HL-60/S4 treated with retinoic acid at 250 ng/mL for 4 days and 3 days (cell line): ENCODE results near the gene UGGT2.
"Not testable (repeated sequence)": the region's sequence is repeated elsewhere in the genome, so short reads cannot be mapped to it uniquely, and the experiment has no call there.

Experiments
- in situ Hi-C: fragments of 300-500 bp; cut with MboI; formaldehyde crosslinking; loops from 2 replicates; pipeline ENCODE4 v1.7.0; 2022; ENCODE audit warnings: low sequenced_read_pairs

The UGGT2 gene

DNA sequence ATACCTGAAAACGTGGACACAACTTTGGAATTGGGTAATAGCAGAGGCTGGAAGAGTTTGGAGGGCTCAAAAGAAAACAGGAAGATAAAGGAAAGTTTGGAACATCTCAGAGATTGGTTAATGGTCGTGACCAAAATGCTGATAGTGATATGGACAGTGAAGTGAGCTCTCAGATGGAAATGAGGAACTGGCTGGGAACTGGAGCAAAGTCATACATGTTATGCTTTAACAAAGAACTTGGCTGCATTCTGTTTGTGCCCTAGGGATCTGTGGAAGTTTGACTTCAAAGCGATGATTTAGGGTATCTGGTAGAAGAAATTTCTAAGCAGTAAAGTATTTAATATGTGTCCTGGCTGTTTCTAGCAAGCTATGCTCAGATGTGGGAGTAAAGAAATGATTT is 240.1 kb downstream of the UGGT2 start:
- in situ Hi-C loops, result no loop called here

DNA sequence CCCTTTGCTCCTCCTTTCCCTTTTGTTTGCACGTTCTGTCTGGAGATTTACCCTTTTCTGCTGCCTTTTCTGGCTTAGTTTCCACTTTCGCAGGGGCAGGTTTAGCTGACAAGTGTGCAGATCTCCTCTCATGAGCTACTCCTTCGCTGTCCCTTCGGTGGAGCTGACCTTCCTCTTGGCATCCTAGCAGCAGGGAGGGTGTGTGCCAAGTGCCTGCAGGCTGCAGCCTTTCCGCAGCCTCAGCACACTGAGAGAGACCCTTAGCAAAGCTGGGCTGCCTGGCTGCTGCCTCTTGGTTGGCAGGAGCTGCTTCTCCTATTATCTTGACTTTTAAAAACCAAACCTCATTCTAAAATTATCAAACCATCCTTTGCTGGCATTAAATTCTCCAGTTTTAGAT is 243.8 kb downstream of the UGGT2 start:
- in situ Hi-C loops, result no loop called here

DNA sequence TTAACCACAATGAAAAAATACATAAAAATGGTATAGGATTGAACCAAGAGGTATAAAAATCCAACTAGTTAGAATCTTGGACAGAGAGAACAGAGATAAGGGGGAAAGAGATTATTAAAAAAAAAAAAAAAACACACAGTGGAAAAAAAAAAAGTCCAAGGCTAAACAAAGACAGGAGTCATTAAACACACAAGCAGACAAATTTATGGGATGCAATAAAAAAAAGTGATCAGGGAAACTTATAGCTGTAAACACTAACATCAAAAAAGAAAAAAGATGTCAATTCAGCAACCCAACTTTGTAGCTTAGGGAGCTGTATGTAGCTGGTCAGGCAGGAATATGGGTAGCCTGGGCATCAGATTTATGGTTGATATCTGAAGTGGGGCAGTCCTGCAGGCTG is 247.3 kb downstream of the UGGT2 start:
- in situ Hi-C loops, result no loop called here

DNA sequence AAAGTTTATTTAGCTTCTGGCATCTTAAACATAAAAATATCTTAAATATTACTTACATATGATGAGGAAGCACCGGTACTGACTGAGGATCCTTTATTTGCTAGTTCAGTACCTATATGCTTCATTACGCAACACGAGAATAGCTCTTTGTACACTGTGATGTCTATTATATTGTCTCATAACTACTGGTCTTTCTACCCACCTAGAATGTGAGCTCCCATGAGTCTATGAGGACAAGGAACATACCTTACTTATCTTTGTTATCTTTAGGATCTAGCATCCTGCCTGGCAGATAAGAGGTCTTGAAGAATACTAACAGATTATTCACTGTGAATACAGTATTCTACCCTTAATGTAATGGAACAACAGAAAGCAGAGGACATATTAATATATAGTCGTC is 251.4 kb downstream of the UGGT2 start:
- in situ Hi-C loops, result no loop called here

DNA sequence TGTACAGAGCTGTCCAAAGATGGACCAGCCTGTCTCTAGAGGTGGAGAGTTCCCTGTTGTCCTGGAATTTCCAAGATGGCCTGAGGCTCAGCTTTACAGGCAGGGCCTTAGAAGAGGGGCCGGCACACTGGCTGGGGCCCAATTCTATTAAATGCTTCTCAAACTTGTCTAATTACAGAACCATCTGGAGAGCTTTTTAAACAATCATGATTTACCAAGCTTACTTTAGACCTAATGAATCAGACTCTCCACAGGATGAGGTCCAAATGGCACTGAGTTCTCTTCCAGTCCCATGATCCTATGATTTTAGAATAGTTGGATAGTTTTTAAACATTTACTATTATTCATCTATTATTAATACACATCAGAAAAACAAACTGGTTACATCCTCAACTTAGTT is 252.8 kb downstream of the UGGT2 start:
- in situ Hi-C loops, result no loop called here

DNA sequence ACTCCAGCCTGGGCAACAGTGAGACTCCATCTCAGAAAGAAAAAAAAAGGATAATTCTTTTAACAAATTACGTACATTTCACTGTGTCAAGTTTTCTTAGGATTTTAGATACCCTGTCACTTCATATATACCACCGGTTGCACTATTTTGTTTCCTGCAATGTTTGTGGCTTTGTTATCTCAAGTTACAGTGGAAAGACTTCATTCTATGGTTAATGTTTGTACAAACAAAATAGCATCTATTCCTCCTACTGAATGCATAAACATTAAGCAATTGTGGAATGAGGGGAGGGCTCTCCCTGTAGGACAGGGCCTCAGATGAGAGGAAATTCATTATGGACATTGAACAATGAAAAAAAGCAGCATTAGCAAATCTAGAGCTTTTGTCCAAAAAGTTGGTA is 256.2 kb downstream of the UGGT2 start:
- in situ Hi-C loops, result no loop called here

DNA sequence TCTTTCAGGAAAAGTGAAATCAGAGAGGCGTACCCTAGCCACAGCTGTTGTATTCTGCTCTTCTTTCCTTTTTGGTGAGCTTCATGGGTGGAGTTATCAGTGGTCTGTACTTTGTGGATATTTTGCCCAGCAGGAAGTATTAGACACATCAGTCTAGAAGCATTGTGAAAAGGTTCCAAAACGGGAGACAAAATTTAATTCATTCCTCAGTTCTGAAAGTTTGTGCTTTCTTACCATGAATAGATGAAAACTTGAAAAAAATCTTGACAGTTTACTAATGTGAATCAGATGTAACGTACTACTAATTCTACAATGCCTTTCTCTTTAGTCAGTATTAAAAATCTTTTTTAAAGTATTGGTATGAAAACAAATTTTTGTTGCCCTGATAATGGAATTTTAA is 259.4 kb downstream of the UGGT2 start:
- in situ Hi-C loops, result no loop called here

DNA sequence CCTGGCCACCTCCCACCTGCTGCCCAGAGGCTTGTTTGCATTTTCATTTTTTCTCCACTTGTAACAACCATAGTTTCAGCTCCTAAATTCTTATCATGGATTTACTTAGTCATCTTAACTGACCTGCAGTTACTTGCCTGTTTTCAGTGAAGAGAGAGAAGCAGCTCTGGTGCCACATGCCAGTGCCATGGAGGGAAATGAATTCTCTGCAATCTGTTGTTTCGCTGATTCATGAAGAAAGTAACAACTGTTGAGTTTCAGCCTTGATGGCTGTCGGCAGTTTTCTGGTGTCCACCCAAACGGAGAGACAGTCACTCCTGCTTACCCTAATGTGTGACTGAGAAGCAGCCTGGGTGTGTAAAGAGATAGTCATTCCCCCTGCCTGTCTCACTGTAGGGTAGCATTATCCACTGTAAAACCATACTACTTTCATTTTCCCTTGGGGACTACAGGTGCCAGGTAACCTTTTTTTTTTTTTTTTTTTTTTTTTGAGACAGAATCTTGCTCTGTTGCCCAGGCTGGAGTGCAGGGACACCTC is 260.1 kb downstream of the UGGT2 start:
- in situ Hi-C loops, result no loop called here

DNA sequence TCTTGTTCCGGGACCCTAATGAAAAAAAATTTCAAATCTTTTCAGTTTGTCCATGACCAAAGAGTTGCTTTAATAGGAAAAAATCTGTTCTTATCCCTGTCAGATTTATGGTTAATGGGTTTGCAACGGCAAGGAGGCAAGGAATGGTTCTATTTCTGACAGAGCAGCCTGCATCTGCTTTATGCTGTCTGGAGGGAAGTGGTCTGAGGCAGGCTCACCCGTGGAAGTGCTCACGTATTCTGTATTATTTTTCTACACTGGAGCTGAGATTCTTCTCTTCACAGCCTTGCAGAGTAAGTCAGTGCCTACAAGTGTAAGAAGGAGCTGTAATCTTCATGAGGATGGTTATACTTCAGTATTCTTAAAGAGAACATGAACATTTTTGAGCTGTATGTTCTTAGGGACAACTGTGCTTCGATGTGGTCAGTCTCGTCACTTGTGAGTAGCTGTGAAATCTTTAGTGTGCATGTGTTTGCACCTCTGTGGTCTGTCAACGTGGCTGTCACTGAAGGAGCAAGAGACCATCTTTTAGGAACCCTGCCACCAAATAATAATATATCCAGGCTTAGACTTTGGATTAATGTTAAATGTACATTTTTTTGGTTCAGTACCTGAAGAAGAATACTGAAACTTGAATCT is 262.0 kb downstream of the UGGT2 start:
- in situ Hi-C loops, result no loop called here

DNA sequence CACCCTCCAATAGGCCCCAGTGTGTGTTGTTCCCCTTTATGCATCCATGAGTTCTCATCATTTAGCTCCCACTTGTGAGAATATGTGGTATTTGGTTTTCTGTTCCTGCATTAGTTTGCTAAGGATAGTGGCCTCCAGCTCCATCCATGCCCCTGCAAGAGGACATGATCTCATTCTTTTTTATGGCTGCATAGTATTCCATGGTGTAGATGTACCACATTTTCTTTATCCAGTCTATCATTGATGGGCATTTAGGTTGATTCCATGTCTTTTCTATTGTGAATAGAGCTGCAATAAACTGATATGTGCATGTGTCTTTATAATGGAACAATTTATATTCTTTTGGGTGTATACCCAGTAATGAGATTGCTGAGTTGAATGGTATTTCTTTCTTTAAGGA is 263.9 kb downstream of the UGGT2 start:
- in situ Hi-C loops, result not testable (repeated sequence)

DNA sequence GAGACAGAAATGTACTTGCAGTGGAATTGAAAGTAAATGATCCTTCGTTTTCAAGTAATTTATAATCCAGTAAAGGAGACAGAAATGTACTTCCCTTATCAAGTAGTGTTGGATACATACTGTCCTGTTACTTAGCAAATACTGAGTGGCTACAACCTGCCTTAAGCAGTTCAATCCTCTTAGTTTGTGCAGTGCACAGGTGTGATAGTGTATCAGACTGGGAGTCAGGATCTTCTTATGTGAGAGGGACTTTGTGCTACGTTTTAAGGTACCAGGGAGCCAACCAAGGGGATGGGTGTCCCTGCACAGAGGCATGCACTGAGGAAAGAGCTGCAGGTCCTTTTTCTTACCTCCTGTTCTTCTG is 265.1 kb downstream of the UGGT2 start:
- in situ Hi-C loops, result no loop called here

DNA sequence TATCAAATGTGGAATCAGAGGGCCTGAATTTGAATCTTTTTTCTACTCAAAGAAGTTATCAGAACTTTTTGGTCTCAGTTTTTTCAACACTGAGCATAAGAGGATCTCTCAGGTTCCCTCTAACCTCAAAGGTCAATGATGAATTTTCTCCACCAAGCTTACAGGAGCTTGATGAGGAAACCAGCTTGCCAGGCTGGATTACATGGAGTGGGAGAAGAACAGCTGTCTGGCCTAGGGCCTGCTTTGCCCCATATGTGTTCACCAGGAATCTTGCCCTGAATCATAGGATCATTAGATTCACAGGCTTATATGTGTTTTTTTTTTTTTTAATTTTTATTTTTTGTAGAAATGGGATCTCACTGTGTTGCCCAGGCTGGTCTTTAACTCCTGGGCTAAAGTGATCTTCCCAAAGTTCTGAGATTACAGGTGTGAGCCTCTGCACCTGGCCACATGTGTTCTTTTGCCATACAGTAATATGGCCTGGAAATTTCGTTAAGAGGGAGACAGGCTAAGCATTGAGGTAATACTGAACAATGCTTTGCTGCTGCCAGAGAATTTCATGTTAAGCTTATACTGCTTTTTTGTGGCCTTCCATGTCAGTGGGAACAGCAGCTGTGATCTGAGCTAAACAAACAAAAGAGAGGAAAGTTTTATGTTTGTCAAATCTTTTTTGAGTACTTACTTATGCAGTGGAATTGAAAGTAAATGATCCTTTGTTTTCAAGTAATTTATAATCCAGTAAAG is 265.7 kb downstream of the UGGT2 start:
- in situ Hi-C loops, result no loop called here

DNA sequence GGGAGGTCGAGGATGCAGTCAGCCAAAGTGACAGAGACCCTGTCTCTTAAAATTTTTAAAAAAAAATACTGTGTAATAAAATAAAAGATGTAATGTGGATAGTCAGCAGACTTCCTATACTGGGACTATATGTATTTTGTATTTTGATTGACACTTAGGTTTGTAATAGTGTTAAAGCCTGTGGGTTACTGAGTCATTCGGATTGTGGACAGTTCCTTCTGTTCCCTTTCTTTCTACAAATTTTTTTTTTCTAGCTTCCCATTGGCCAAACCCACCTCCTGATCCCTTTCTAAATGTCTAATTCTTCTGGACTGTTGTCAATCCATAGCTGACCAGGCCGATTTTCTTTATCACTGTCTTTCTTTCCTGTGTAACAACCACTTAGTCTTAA is 268.3 kb downstream of the UGGT2 start:
- in situ Hi-C loops, result no loop called here

DNA sequence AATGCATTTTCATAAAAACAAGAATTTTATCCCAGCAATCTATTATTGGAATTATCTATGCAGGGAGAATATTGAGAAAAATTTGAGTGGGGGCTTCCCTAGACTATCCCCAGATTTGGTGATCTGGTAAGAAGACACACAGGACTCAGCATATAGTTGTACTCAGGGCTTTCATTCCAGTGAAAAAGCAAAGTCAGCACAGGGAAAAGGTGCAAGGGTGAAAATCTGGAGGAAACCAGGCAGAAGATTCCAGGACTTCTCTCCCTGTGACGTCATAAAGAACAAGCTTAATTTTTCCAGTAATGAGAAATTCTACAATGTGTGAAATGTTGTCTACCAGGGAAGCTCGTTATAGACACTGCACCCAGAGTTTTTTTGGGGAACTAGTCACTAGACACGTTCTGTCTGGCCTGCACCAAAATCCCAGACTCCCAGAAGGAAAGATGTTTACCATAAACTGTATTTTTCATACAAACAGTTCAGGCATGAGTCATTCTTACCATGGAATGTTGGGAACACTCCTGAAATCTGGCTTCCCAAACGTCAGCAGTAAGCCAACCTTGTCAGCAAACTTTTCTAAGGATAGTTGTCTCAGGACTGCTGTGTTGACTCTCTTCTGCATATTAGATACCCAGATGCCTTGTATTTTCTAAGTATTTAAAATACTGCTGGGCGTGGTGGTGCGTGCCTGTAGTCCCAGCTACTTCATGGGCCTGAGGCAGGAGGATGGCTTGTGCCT is 268.9 kb downstream of the UGGT2 start:
- in situ Hi-C loops, result no loop called here

DNA sequence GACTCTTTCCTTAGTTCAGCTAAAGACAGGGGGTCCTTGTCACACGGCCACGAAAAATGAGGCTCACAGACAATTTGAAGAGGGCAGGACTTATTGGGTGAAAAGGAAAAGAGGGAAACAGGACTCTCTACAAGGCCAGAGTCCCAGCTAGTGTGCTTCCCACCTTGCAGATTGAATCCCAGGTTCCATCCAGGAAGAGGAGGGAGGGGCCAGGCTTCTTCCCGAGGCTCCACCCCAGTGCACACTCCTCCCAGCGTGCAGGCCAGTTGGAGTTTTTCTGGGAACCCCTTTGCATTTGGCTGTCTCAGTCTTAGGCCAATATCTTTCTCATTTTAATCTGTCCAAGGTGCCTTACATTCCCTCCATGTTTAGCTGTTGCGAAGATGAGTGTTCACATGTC is 269.5 kb downstream of the UGGT2 start:
- in situ Hi-C loops, result no loop called here

DNA sequence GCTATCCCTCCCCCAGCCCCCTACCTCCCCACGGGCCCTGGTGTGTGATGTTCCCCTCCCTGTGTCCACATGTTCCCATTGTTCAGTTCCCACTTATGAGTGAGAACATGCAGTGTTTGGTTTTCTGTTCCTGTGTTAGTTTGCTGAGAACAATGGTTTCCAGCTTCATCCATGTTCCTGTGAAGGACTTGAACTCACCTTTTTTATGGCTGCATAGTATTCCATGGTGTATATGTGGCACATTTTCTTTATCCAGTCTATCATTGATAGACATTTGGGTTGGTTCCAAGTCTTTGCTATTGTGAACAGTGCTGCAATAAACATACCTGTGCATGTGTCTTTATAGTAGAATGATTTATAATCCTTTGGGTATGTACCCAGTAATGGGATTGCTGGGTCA is 271.3 kb downstream of the UGGT2 start:
- in situ Hi-C loops, result not testable (repeated sequence)

DNA sequence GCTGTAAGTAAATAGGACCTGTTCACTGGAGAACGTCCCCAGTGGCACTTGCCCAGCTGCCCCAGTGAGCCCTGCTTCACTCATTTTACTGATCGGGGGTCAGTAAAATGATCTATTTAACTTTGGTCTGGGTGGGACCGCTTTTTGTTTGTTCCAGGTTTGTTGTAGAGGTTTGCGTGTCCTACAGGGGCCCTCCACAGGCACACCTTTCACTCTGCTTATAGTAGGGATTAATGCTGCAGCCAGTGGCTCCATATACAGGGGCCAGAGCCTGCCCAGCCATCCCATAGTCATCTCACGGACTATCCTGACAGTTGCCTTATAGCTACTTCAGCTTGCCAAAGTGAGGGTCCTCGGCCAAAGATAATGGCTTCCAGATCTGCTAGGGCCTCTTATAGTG is 272.2 kb downstream of the UGGT2 start:
- in situ Hi-C loops, result no loop called here

DNA sequence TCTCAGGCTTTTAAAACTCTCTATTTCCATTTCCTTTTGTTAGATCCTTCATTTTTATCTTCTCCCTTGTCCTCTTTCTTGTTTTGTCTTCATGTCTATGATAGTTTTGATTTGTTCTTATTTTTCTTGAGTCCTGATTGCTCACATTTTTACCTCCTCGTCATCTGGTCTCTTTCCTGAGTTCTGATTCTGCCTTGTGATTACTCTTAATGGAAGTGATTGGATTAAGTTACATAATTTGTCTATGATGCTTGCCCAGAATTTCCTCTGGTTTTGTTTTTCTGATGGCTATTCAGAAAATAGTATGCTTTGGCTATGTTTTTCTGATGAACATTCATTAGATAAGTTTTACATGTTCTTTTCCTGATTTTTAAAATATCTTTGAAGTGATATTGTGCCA is 273.7 kb downstream of the UGGT2 start:
- in situ Hi-C loops, result no loop called here

DNA sequence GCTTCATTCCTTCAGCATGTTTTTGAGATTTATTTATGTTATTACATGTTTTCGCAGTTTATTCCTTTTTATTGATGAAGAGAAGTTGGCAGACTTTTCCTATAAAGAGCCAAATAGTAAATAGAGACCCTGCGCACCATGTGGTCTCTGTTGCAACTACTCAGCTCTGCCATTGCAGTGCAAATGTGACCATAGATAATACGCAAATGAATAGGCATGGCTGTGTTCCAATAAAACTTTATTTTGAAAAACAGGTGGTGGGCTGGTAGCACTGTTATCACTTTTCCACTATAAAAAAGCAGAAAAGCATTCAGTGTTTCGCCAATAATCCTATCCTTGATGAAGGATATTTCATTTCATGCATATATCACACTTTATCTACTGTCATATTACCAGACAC is 281.3 kb downstream of the UGGT2 start:
- in situ Hi-C loops, result no loop called here

DNA sequence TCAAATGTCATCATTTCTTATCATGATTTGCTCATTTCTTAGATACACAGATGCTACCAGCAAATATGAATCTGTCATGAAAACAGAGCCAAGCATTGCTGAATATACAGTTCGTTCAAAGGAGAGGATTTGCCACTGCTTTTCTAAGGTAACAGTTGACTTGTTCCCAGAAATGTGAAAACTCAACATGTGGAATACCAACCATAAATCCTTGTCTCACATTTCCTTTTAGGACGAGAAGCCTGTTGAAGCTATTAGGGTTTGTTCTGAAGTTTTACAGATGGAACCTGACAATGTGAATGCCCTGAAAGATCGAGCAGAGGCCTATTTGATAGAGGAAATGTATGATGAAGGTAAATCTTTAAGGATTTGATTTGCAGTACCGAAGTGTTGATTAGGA is 289.6 kb downstream of the UGGT2 start:
- in situ Hi-C loops, result no loop called here

DNA sequence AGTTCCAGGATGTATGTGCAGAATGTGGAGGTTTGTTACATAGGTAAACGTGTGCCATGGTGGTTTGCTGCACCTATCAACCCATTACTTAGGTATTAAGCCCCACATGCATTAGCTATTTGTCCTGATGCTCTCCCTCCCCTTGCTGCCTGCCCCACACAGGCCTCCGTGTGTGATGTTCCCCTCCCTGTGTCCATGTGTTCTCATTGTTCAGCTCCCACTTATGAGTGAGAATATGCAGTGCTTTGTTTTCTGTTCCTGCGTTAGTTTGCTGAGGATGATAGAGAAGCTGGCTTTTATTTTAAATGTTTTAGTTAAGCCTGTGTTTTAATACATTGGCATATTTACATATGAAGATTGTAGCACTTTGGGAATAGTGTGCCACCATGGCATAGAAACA is 290.6 kb downstream of the UGGT2 start:
- in situ Hi-C loops, result not testable (repeated sequence)

DNA sequence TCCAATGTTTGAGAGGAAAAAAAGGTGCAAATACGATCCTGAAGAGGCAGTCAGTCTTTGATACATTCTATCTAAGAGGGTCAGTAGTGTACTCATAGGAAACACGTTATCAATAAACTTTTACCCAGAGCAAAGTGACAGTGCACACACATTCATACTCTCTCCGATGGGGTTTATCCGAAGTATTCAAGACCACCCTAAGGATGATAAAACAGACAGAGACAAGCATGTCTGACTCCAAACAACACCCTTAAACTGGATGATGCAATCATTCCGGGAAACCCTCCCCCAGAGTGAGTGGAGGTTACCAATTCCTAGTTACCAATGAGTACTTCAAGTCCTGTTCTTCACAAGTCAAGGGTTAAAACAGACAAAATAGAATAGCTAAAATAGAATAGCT is 297.1 kb downstream of the UGGT2 start:
- in situ Hi-C loops, result no loop called here
